ENCODE measurements around the gene ZNF439.
A peak's percentile ranks its signal among the peaks of the same experiment; 100 is the strongest.
"Not testable (repeated sequence)": the region's sequence is repeated elsewhere in the genome, so short reads cannot be mapped to it uniquely, and the experiment has no call there.

The ZNF439 gene

DNA sequence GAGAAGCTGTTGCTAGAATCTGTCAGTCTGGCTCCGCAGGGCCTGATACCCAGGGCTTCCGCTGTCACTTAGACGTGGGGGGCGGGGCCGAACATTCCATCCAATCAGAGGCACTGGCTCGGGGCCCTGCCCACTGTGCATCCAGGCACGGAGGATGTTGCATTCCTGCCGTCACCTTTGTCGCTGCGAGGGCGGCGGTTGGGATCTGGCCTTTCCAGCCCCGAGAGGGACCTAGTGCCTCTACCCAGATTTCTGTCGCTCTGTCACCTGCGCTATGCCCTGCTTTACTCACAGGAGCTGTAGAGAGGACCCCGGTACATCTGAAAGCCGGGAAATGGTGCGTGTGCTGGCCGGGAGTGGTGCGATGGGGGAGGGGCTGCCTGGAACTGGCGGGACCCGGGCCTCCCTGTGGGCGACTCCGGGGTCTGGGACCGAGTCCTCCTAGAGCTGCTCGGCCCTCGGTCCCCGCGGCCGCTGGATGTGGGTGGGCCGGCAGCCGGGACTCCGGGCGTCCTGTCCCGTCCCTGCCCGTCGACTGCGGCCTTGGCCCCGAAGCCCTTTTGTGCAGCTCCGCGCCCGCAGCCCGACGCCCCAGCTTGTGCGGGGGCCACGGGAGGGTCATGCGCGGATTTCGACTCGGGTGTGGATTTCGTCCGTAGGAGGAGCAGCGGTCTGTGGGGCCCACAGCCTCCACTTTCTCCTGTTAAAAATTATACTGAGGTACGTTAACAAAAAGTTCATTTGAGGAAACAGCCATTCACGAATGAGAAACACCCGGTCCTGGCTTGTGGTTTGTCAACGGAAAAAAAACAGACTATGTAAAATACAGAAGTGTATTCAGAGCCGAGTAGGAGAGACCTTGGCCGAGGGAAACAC lies at the start of gene ZNF439:
ZNF439 (plus strand) TSS at position 133 of the 876 bp plus-strand sequence; CDS start at position 275, 142 bp downstream.
- peak; percentile 88 for DNase-seq

DNA sequence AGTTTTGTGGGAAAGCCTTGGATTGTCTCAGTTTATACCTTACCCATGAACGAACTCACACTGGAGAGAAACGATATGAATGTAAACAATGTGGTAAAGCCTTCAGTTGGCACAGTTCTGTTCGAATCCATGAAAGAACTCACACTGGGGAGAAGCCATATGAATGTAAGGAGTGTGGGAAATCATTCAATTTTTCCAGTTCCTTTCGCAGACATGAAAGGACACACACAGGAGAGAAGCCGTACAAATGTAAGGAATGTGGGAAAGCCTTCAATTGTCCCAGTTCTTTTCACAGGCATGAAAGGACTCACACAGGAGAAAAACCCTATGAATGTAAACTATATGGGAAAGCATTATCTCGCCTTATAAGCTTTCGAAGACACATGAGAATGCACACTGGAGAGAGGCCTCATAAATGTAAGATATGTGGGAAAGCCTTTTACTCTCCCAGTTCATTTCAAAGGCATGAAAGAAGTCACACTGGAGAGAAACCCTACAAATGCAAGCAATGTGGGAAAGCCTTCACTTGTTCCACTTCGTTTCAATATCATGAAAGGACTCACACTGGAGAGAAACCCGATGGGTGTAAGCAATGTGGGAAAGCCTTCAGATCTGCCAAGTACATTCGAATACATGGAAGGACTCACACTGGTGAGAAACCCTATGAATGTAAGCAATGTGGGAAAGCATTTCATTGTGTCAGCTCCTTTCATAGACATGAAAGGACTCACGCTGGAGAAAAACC lies 42.0 kb upstream of the ZNF439 start:
- DNase-seq, result no peak

DNA sequence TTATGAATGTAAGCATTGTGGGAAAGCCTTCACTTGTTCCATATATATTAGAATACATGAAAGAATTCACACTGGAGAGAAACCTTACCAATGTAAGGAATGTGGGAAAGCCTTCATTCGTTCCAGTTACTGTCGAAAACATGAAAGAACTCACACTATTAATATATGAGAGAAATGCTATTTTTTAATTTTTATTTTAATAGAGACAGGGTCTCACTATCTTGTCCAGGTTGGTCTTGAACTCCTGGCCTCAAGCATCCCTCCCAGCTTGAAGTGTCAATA lies 41.5 kb upstream of the ZNF439 start:
- no peak for DNase-seq

DNA sequence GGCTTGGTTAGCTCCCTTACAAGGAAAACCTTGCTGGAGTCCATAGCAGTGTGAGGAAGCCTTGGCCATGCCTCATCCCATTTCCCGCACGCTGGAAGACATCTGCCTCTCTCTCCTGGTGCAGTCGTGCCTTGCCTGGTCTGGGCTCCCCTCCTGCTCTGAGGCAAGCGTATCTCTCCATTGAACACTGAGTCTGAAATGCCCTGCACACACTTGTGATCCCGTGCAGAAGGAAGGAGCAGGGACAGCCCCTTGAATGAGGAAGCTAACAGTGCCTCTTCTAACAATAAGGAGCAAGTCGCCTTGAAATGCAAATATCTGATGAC lies 34.9 kb upstream of the ZNF439 start:
- DNase-seq, result no peak

DNA sequence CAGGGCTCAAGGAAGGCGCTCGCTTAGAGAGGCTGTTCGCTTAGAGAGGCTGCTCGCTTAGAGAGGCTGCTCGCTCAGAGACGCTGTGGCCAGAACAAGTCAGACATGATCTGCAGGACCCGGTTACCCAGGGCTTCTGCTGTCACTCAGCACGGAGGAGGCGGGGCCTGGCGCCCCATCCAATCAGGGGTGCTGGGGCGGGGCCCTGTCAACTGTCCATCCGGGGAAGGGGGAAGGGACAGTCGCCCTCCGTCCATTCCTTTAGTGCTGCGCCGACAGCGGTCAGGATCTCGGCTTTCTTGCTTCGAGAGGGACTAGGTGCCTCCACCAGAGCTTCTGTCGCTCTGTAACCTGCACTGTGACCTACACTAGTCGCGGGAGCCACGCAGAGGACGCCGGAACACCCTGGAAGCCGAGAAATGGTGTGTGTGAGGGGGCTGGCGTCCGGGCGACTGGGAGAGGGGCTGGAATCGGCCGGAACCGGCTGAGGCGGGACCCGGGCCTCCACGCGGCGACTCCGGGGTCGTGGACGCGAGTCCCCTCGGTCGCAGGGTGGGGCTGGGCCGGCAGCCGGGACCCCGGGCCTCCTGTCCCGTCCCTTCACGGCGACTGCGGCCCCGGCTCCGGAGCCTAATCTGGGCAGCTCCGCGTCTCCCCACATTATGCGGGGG lies 34.4 kb upstream of the ZNF439 start, which contains the start of gene ZNF440:
ZNF440 (plus strand) TSS at position 245 of the 671 bp plus-strand sequence; CDS start at position 420, 175 bp downstream.
- DNase-seq, result peak; percentile 85

GRCh38 chr19:11814700-11815035 lies 33.9 kb upstream of the ZNF439 start:
- DNase-seq, result no peak

GRCh38 chr19:11821474-11822109 lies 26.9 kb upstream of the ZNF439 start:
- no peak for DNase-seq

- DNase-seq, result not testable (repeated sequence)
Observed at GRCh38 chr19:11828957-11829876, 19.3 kb upstream of the ZNF439 start.

- DNase-seq, result no peak
Observed at GRCh38 chr19:11832253-11832912, 16.1 kb upstream of the ZNF439 start.

DNA sequence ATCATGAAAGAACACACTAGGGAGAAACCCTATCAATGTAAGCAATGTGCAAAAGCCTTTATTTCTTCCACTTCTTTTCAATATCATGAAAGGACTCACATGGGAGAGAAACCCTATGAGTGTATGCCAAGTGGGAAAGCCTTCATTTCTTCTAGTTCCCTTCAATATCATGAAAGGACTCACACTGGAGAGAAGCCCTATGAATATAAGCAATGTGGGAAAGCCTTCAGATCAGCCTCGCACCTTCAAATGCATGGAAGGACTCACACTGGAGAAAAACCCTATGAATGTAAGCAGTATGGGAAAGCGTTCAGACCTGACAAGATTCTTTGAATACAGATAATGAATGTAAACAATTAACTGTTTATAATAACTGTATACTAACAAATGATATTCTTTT lies 15.0 kb upstream of the ZNF439 start:
- no peak for DNase-seq

- DNase-seq, result not testable (repeated sequence)
Observed at GRCh38 chr19:11835626-11836066, 12.9 kb upstream of the ZNF439 start.

GRCh38 chr19:11843722-11844121 lies 4.8 kb upstream of the ZNF439 start:
- no peak for DNase-seq

- not testable (repeated sequence) for DNase-seq
Observed at GRCh38 chr19:11847615-11848014, 911 bp upstream of the ZNF439 start.

- no peak for DNase-seq
Observed at GRCh38 chr19:11848200-11848593, 329 bp upstream of the ZNF439 start.

DNA sequence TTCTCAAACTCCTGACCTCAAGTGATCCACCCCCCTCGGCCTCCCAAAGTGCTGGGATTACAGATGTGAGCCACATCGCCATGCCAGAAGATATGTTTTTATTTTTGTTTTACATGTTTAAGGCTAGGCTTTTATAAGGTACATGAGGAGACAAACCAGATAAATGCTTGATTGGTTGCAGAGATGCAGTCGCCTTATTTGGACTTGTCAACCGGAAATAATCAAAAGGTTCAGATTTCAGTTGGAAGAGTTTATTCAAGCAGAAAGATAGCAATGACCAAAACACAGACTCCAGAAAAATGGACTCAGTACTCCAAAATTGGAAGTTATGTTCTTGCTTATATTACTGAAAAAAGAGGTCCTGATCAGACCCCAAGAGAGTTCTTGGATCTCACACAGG lies 1.8 kb downstream of the ZNF439 start:
- not testable (repeated sequence) for DNase-seq

DNA sequence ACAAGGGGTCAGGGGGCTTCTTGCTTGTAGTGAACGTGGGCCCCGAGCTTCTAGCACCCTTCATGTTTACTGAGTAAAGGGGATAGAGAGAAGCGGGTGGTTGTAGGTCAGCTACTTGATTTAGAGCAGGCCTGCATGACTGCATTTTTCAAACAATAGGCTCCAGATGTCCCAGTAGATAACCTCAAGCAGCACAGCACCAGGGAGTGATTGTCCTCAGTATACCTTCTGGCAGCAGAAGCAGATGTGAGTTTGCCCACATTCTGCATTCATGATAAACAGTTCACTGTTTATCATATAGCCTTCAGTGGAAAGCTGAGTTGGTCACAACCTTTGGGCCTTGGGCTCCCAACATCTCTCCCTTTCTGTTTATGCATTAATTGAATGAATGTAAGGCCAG lies 4.8 kb downstream of the ZNF439 start:
- DNase-seq, result no peak

DNA sequence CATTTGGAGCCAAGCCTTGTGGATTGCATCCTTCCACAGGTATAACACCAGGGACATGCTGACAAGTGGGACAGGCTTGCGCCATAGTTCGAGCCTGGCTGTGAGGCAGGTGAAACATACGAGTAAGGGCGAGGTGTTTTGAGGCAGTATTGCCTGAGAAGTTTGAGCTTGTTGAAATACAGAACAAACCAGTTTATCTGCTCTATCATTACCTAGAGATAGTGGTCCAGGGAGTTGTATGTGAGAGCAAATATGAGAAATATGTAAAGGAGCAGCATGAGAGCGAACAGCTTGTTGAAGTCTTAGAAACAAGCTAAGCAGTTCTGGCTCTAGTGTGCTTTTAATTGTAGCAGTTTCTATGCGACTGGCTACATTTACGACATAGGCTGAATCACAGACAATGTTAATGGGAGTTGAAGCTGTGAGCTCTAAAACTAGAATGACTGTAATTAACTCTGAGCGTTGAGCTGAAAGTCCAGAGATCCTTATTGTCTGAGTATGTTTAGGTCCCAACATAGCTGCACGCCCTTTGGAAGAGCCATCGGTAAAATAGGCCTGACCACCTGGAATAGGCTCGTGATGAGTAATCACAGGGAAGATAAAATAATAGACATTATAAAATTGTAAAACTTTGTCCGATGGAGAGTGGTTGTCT lies 8.2 kb downstream of the ZNF439 start:
- DNase-seq, result no peak

GRCh38 chr19:11860721-11861120 lies 12.2 kb downstream of the ZNF439 start:
- DNase-seq, result no peak

DNA sequence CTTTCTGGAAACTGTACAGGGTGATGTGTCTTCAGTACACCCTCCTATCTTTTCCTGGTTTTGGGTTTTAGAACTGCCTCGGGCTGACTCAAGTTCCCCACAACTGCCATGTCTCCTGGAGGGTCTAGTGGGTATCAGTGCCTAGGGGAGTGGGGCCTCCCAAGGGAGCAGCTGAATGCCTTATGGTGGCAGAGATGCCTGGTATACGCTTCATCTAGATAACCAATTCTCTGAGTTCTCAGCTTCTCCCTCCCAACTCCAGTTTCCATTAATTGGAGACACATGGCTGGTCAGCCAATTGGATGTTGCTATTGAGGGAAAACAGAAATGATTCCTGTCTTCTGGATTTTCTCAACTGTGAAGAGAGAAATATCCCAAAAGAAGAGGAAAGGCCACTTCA lies 12.8 kb downstream of the ZNF439 start:
- no peak for DNase-seq

DNA sequence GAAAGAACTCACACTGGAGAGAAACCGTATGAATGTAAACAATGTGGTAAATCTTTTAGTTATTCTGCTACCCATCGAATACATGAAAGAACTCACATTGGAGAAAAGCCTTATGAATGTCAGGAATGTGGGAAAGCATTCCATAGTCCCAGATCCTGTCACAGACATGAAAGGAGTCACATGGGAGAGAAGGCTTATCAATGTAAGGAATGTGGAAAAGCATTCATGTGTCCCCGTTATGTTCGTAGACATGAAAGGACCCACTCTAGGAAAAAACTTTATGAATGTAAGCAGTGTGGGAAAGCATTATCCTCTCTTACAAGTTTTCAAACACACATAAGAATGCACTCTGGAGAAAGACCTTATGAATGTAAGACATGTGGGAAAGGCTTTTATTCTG lies 19.2 kb downstream of the ZNF439 start:
- DNase-seq, result not testable (repeated sequence)

DNA sequence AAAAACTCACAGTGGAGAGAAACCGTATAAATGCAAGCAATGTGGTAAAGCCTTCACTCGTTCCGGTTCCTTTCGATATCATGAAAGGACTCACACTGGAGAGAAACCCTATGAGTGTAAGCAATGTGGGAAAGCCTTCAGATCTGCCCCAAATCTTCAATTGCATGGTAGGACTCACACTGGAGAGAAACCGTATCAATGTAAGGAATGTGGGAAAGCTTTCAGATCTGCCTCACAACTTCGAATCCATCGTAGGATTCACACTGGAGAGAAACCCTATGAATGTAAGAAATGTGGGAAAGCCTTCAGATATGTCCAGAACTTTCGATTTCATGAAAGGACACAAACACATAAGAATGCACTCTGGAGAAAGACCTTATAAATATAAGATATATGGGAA lies 19.7 kb downstream of the ZNF439 start:
- DNase-seq, result no peak
